Testis (tissue), 3 donors: Measurements from ENCODE around the gene PTGDR2. TPM values are rescaled to one million over a fixed set of nuclear protein-coding genes. Genes with fewer than 3 reads are reported as not detected.
A peak's percentile ranks its signal among the peaks of the same experiment; 100 is the strongest.

Source experiments
- DNase-seq: peaks from one replicate; pipeline ENCODE4 v3.0.0-alpha.2; 2019
- H3K27ac ChIP-seq, 2 donors: fragments of 200-600 bp; sonication (generic); one replicate each; pipeline ENCODE4 v1.5.1; 2019
- H3K27me3 ChIP-seq: fragments of 200-600 bp; sonication (generic); one replicate; pipeline ENCODE4 v1.5.1; 2019
- H3K36me3 ChIP-seq: fragments of 200-600 bp; sonication (generic); one replicate; pipeline ENCODE4 v1.5.1; 2017; ENCODE audit warnings: low read depth; ENCODE audit errors: missing control alignments
- H3K4me1 ChIP-seq: fragments of 200-600 bp; sonication (generic); one replicate; pipeline ENCODE4 v1.5.1; 2019
- H3K4me3 ChIP-seq, 2 donors: fragments of 200-600 bp; sonication (generic); one replicate each; pipeline ENCODE4 v1.5.1; 2017 to 2019
- H3K9me3 ChIP-seq: fragments of 200-600 bp; sonication (generic); one replicate; pipeline ENCODE4 v1.5.1; 2017
- POLR2A ChIP-seq: fragments of 450-650 bp; IDR thresholded peaks from one replicate; pipeline ENCODE4 v1.6.1; 2017; ENCODE audit warnings: antibody characterized with exemption, mild to moderate bottlenecking, moderate library complexity
- WGBS, 2 donors: methylation state at CpG; one replicate each; pipeline ENCODE4 v1.1.5; 2018; 5-methylcytosine and 5-hydroxymethylcytosine counted together
- intact Hi-C: fragments of 100-400 bp; cut with DNase I; formaldehyde crosslinking; loops from one replicate; pipeline ENCODE4 v1.15.1; 2023; ENCODE audit warnings: low total_unique reads
- polyA plus RNA-seq: library from polyadenylated mRNA; stranded (reverse); fragments of 350-450 nt; fragmentation: Illumina TruSeq; extraction: RNeasy Lipid Tissue Mini Kit (QIAGEN cat#74804); gene quantifications from one replicate; pipeline ENCODE4 v1.2.3, GENCODE V29; 2014; ENCODE audit warnings: low read depth, low replicate concordance; ENCODE audit not compliant: insufficient read depth
- total RNA-seq, 2 donors: library from RNA; depleted of rRNA; stranded (reverse); fragments of >200 nt; gene quantifications; one replicate each; pipeline ENCODE4 v1.2.3, GENCODE V29; 2016
- TF ChIP-seq, protein P1 (sequence below), 3 experiments: fragments of 450-650 bp in 2 of 3; fragments of 200-600 bp in 1 of 3; sonication (generic) in 1 of 3; IDR thresholded peaks; one replicate each; pipeline ENCODE4 v1.5.1; 2016 to 2019; ENCODE audit warnings: antibody characterized with exemption in 3 of 3, mild to moderate bottlenecking in 2 of 3, moderate library complexity in 1 of 3

The PTGDR2 gene
- total and polyA plus RNA-seq, 3 donors from 2014 or later, result 0.28 to 1.5 (median 0.81) TPM

DNA sequence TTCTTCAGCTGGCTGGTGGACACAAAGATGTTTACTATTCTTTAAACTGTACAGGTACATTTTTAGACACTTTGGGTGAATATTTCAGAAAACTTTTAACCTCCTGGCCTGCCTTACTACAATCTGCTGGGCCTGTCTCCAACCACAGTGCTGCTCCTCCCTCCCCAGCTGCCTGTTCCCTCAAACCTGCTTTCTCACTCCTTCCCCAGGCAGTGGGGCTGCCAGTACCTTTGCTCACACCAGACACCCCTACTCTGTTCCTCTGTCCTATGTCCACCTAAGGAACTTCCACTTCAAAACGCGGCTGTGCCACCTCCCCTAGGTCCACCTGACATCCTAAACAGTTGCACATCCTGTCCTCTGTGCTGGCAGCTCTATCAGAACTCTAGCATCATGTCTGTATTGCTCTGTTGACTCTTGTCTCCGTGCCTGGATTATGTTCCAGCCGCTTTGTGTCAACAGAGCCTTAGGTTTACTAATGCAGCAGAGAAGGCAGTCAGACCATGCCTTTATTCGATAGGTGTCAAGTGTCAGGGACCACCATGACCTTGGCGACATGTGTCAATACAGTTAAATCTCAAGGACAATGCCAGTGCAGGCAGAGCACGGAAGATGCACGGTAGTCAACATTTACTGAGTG, 25.0 kb upstream of the PTGDR2 start:
- no peaks in the 10 kb centered on the region for H3K9me3 ChIP-seq
- H3K4me1 ChIP-seq, result peaks cover 24% of the 10 kb centered on the region
- intact Hi-C loops, result no loop called here
- DNase-seq, result peak; percentile 34
- no peak overlapping the region for H3K4me3 ChIP-seq
- H3K36me3 ChIP-seq, result no peaks in the 10 kb centered on the region
- 46 to 47% methylated on average over 8 of the region's 8 CpGs for WGBS, 2 donors
- H3K27ac ChIP-seq, result peak overlapping the region in 1 of 2 donors; percentile 69
- H3K27me3 ChIP-seq, result no peaks in the 10 kb centered on the region
- no peak for TF ChIP-seq POLR2A
- TF ChIP-seq, protein P1, sequence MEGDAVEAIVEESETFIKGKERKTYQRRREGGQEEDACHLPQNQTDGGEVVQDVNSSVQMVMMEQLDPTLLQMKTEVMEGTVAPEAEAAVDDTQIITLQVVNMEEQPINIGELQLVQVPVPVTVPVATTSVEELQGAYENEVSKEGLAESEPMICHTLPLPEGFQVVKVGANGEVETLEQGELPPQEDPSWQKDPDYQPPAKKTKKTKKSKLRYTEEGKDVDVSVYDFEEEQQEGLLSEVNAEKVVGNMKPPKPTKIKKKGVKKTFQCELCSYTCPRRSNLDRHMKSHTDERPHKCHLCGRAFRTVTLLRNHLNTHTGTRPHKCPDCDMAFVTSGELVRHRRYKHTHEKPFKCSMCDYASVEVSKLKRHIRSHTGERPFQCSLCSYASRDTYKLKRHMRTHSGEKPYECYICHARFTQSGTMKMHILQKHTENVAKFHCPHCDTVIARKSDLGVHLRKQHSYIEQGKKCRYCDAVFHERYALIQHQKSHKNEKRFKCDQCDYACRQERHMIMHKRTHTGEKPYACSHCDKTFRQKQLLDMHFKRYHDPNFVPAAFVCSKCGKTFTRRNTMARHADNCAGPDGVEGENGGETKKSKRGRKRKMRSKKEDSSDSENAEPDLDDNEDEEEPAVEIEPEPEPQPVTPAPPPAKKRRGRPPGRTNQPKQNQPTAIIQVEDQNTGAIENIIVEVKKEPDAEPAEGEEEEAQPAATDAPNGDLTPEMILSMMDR (IDR thresholded peaks at IDR 0.05), result no peak

DNA sequence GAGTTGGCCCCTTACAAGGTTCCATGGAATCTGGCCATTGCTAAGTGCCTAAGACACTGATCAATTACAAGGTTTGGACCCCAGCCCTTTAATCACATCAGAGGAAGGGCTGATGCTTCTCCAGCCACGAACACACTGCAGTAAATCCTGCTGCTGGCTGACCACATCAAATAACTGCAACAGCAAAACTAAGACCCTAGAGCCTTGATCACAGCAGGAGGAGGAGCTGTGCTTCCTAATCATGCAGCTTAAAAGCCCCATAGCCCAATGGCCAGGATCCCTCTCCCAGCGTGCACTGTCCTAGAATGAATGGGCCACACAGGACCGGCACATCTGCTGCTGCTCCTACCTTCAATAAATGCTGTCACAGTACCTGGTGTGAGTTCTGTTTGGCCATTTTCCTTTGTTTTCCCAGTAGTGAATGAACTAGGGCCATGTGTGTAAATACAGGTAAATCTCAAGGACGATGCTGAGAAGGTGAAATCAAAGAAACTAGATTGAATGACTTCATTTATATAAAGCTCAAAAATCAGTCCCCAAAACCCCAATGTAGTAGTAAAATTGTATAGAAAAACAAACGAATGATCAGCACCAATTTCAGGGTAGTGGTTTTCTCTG, 24.3 kb upstream of the PTGDR2 start:
- H3K9me3 ChIP-seq, result no peaks in the 10 kb centered on the region
- no peaks in the 10 kb centered on the region for H3K27me3 ChIP-seq
- H3K36me3 ChIP-seq, result no peaks in the 10 kb centered on the region
- H3K4me3 ChIP-seq, result no peak overlapping the region
- no peak for DNase-seq
- H3K27ac ChIP-seq, result peak overlapping the region in 1 of 2 donors; percentile 69
- TF ChIP-seq, protein P1 (IDR thresholded peaks at IDR 0.05), result no peak
- TF ChIP-seq POLR2A, result no peak
- peaks cover 24% of the 10 kb centered on the region for H3K4me1 ChIP-seq
- intact Hi-C loops, result no loop called here
- whole genome bisulfite sequencing, 2 donors, result 76 to 83% methylated on average over 5 of the region's 5 CpGs

DNA sequence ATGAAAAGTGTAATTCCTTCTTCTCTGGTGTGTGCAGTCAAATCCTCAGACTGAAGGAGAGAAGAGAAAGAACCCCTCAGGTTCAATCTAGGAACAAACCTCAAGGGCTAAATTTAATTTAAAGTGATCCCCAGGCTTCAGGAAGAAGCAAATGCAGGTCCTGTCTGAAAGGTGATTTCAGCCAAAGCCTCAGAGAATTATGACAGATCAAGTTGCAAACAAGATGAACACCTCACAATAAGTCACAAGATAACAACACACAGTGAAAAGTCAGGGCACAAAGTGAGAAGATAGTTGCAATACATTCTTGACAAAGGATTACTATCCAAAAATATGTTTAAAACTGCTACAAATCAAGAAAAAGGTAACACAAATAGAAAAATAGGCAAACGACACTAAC, 23.4 kb upstream of the PTGDR2 start:
- 45 to 59% methylated on average over 1 of the region's 1 CpG for WGBS, 2 donors
- no peak overlapping the region for H3K4me3 ChIP-seq
- no peaks in the 10 kb centered on the region for H3K9me3 ChIP-seq
- TF ChIP-seq, protein P1 (IDR thresholded peaks at IDR 0.05), result no peak
- no peak for TF ChIP-seq POLR2A
- intact Hi-C loops, result no loop called here
- H3K4me1 ChIP-seq, result peaks cover 27% of the 10 kb centered on the region
- peak overlapping the region; percentile 35 to 69 for H3K27ac ChIP-seq
- no peaks in the 10 kb centered on the region for H3K27me3 ChIP-seq
- DNase-seq, result no peak
- H3K36me3 ChIP-seq, result no peaks in the 10 kb centered on the region

DNA sequence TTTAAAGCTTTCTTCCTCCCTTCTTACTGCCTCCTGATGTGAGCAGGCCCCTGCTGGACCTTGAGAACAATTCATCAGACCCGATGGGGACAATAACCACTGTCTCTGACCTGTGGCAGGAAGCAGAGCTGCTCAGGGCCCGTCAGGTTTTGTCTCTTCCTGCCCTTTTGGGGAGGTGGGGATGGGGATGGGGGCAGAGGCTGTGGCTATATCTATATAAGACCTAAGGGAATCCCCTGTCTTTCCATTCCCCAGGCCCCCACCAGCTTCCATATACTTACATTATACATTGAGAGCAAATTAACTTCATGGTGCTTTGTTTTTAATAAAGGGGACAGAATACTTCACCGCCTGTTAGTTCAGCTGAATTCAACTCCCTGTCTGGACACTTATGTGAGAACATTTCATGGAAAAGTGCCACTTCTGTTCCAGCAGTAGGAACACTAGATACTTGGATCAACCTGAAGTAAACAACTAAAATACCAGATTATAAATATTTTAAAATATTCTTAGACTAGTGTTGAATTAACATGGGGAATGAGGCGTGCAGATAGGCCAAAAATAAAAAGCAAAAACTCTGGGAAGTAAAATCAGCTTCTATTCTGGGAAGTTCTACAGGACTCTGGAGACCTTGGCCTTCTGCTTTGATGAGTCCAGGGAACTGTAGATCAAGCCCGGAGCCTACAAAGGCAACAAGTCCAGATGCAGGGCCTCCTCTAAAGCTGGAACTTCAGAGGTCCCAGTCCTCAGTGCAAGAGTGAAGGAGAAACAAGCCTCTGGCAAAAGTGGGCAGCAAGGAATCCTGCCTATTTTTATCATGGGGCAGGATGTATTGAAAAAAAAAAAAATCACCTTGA, 22.7 kb upstream of the PTGDR2 start:
- Histone ChIP-seq H3K9me3 (no peaks in the 10 kb centered on the region), H3K27ac (peak overlapping the region; percentile 82 to 88), H3K4me1 (peaks cover 27% of the 10 kb centered on the region), H3K4me3 (no peak overlapping the region), H3K27me3 (no peaks in the 10 kb centered on the region), H3K36me3 (no peaks in the 10 kb centered on the region)
- WGBS, 2 donors, result 49 to 51% methylated on average over 5 of the region's 5 CpGs
- TF ChIP-seq POLR2A, result no peak
- TF ChIP-seq, protein P1 (IDR thresholded peaks at IDR 0.05), result no peak
- DNase-seq, result peak; percentile 68
- intact Hi-C loops, result no loop called here
